Suppressor macrophage treated with lipopolysaccharide for 4 hours (primary cell): Measurements from ENCODE around the gene UGT2B15.
"Not testable (repeated sequence)": the region's sequence is repeated elsewhere in the genome, so short reads cannot be mapped to it uniquely, and the experiment has no call there.

Experiments used
- DNase-seq: peaks from one replicate; pipeline ENCODE4 v3.0.0-alpha.2; 2020

The UGT2B15 gene

GRCh38 chr4:68670479-68670939, at the start of gene UGT2B15:
UGT2B15 (minus strand) TSS chr4:68670652; CDS start chr4:68670618, 34 bp downstream.
- not testable (repeated sequence) for DNase-seq

DNA sequence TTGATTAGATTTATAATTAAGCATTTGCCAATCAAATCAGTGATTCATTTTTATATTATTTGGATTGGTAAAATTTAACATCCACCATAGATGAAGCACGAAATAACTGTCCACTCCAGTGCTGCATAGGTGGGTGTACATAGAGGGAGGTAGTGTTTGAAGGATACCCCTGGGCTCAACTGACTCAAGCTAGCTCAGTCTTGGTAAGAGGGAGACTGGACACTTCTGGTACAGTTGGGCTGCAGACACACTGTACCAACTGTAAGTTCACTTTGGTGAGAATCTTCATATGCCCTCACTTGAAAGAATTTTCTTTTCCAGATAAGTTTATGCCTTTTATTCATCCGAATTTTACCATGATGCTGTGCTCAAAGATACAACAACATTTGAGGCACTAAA, 48.6 kb upstream of the UGT2B15 start:
- DNase-seq: no peak

GRCh38 chr4:68718447-68719074, 48.1 kb upstream of the UGT2B15 start:
- no peak for DNase-seq

DNA sequence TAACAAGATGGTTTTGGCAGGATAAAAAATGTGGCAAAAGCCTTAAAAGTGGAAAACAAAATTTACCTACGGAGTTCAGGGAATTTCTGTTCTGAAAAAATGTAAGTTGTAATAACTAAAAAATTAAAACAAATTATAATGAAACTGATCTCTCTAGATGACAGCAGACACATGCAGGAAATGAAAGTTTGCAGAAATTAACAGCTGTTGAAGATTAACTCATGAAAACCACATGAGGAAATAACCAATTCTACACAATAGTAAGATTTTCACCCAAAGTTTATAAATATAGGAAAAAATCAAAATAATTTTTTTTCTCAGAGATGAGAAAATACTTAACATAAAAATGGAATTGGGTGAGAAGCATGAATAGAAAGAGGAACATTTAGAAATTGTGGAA, 47.5 kb upstream of the UGT2B15 start:
- DNase-seq: no peak

GRCh38 chr4:68714400-68714799, 43.9 kb upstream of the UGT2B15 start:
- no peak for DNase-seq

DNA sequence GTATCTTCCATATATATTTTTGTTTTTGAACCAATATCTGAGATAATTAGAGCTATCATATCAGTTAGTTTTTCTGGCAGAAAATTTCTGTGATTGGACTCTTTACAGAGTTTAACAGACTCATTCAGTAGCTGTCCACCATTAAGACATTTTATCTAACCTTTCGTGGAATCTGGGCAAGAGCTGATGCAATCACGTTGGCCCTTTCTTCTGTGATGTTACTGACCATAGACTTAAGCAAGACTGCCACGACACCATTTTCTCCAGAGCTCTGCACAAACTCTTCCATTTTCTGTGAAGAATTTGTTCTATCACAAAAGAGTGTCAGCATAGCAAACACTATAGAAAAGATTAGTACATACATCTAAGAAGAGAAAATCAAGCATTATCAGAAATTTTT, 41.8 kb upstream of the UGT2B15 start:
- no peak for DNase-seq

- DNase-seq: no peak
These were observed 38.1 kb upstream of the UGT2B15 start for GRCh38 chr4:68708566-68708965.

GRCh38 chr4:68703168-68703567, 32.7 kb upstream of the UGT2B15 start:
- DNase-seq: not testable (repeated sequence)

DNA sequence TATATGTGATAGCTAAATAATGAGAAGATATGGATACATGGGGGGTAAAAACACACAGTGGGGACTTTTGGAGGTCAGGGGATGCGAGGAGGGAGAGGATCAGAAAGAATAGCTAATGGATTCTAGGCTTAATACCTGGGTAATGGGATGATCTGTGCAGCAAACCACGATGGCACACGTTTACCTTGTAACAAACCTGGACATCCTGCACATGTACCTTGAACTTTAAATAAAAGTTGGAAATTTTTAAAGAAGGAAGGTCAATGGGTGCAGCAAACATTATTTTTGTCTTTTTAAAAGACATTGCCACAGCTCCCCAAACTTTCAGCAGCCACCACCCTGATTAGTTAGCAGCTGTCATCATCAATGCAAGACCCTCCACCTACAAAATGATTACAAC, 29.7 kb upstream of the UGT2B15 start:
- no peak for DNase-seq

- DNase-seq: no peak
These were observed 23.0 kb upstream of the UGT2B15 start for GRCh38 chr4:68693325-68694075.

DNA sequence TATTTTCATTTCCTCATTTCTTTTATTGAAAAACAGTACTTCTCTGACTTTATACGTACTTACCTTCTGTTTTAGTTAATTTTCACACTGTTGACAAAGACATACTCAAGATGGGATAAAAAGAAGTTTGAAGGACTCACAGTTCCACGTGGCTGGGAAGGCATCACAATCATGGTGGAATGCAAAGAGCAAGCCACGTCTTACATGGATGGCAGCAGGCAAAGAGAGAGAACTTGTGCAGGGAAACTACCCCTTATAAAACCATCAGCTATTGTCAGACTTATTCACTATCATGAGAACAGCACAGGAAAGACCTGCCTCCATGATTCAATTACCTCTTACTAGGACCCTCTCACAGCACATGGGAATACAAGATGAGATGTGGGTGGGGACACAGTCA, 20.7 kb upstream of the UGT2B15 start:
- no peak for DNase-seq

DNA sequence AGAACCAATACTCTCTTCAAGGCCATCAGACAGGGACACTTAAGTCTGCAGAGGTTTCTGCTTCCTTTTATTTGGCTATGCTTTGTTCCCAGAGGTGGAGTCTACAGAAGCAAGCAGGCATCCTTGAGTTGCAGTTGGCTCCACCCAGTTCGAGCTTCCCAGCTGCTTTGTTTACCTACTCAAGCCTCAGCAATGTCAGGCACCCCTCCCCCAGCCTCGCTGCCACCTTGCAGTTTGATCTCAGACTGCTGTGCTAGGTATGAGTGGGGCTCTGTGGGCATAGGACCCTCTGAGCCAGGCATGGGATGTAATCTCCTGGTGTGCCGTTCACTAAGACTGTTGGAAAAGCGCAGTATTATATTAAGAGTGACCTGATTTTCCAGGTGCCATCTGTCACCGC, 12.6 kb upstream of the UGT2B15 start:
- DNase-seq: no peak

DNA sequence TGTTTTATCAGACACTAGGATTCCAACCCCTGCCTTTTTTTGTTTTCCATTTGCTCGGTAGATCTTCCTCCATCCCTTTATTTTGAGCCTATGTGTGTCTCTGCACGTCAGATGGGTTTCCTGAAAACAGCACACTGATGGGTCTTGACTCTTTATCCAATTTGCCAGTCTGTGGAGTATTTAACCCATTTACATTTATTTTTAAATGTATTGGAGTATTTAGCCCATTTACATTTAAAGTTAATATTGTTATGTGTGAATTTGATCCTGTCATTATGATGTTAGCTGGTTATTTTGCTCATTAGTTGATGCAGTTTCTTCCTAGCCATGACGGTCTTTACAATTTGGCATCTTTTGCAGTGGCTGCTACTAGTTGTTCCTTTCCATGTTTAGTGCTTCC, 10.8 kb upstream of the UGT2B15 start:
- not testable (repeated sequence) for DNase-seq

- DNase-seq: no peak
These were observed 2.7 kb upstream of the UGT2B15 start for GRCh38 chr4:68673143-68673542.

DNA sequence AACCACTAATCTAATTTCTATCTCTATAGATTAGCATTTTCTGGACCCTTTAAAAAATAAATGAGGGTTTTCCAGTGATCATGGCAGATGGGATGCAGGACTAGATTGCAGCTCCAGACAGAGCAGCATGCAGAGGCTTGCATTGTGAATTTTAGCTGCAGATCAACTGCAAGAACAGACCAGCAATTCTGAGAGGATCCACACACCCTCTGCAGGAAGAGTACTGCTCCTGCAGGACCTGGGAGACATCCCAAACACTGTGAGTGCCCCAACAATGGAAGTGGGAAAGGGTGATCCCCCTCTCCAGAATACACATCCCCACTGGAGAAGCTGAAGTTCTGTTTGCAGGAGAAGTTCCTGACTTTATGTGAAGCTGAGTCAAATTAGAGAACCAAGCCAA, 765 bp upstream of the UGT2B15 start:
- DNase-seq: not testable (repeated sequence)

DNA sequence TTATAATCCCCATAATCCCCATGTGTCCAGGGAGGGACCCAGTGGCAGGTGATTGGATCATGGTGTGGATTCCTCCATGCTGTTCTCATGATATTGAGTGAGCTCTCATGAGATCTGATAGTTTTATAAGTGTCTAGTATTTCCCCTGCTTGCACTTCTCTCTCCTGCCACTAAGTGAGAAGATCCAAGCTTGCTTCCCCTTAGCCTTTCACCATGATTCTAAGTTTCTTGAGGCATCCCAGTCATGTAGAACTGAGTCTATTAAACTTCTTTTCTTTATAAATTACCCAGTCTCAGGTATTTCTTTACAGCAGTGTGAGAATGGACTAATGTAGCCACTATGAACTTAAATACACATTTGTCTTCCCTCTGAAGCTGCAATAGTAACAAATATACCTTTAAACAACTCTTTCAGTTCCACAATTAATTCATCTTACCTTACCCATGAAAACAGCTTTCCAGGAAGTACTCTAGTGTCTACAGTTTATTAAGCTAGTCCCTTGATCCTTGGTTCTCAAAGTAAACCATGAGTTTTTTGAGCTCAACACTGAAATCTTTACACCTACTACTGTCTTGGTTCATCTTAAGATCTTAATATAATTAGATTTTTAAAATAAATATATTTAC, 1.8 kb downstream of the UGT2B15 start:
- not testable (repeated sequence) for DNase-seq

DNA sequence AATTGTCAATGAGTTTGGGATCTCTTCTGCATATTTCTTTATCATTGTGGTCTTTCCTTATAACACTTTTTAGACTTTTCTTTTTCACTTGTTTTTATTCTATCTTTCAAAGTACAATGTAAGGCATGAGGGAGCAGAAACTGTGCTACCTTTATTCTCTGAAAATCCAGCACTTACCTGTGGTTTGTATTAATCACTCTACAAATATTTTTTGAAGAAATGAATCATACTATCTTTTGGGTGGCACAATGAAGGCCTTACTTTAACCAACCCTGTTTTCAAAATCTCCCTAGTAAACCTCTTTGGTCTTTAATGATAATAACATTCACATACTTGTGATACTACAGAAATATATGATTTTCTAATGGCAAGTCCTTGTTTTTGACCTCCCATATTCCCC, 2.9 kb downstream of the UGT2B15 start:
- DNase-seq: not testable (repeated sequence)

- not testable (repeated sequence) for DNase-seq
These were observed 5.7 kb downstream of the UGT2B15 start for GRCh38 chr4:68664721-68665120.

DNA sequence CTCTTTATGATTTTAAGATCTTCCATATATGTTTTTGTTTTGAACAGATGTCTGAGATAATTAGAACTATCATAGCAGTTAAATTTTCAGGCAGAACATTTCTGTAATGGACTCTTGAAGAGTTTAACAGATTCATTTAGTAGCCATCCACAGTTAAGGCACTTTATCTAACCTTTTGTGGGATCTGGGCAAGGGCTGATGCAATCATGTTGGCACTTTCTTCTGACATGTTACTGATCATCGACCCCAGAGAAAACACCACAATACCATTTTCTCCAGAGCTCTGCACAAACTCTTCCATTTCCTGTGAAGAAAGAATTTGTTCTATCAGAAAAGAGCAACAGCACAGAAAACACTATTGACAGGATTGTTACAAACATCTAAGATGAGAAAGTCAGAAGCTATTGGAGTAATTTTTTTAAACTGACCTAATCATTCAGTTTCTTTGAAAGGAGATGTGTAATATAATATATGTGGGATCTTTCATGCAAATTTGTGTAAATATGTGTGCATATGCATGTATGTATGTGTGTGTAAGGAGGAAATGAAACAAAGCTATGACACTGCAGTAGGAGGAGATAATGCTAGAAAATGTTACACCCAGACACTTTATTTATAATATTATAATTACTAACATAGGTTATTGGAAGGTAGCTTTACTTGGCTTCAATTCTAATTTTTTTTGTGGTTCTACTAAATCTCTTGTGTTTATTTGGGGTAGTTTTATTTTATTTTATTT, 7.4 kb downstream of the UGT2B15 start:
- DNase-seq: not testable (repeated sequence)

- DNase-seq: no peak
These were observed 11.8 kb downstream of the UGT2B15 start for GRCh38 chr4:68658672-68659071.

DNA sequence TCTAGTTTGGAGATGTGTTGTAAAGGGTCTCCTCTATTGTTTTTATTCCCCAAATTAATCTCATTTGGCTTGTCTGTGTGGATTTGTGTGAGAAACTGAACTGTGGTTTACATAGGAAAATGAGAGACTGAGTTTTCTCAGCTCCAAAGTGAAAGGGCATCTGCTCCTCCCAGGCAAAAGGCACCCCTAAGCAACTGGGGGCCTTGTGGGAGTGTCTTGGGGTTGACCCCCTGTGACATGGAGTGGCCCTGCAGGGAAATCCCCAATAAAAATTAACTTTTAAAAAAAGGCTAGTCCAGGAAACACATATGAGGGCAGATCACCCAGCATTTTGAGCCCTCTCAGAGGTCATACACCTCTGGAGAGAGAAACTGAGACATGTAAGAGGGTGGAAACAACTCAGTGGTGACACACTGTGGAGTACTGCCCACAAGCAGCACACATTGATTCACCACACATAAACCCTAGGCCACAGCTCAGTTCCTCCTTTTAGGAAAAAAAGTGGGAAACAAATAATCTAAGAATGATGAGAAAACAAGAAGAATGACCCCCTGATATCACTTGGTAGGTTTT, 13.3 kb downstream of the UGT2B15 start:
- DNase-seq: not testable (repeated sequence)

- DNase-seq: not testable (repeated sequence)
These were observed 13.9 kb downstream of the UGT2B15 start for GRCh38 chr4:68656445-68656973.
